GM12875 (cell line): ENCODE measurements around the gene DNASE2.
"Not testable (repeated sequence)": the region's sequence is repeated elsewhere in the genome, so short reads cannot be mapped to it uniquely, and the experiment has no call there.

ENCODE experiments used
- H3K4me3 ChIP-seq: one replicate; pipeline ENCODE4 v1.5.1; 2011; ENCODE audit warnings: low read depth, low read length, control low read depth
- CTCF ChIP-seq: IDR thresholded peaks from 2 replicates; pipeline ENCODE4 v1.5.1; 2011; ENCODE audit warnings: low read depth, mild to moderate bottlenecking, control low read depth, inconsistent platforms, low read length, moderate library complexity, borderline replicate concordance; ENCODE audit not compliant: insufficient read depth

Gene DNASE2

GRCh38 chr19:12858041-12858928, 23.0 kb downstream of the DNASE2 start:
- no peak overlapping the region for H3K4me3 ChIP-seq
- no peak for TF ChIP-seq CTCF

- H3K4me3 ChIP-seq: no peak overlapping the region
- TF ChIP-seq CTCF: no peak
Measured at GRCh38 chr19:12856653-12857052, 24.6 kb downstream of the DNASE2 start.

- H3K4me3 ChIP-seq: no peak overlapping the region
- peak; percentile 99 for TF ChIP-seq CTCF
Measured at GRCh38 chr19:12847159-12848139, 33.8 kb downstream of the DNASE2 start.

- H3K4me3 ChIP-seq: not testable (repeated sequence)
Measured at GRCh38 chr19:12846613-12847012, 34.6 kb downstream of the DNASE2 start.

GRCh38 chr19:12843999-12844732, 37.1 kb downstream of the DNASE2 start:
- H3K4me3 ChIP-seq: no peak overlapping the region
- no peak for TF ChIP-seq CTCF

GRCh38 chr19:12843328-12843727, 37.9 kb downstream of the DNASE2 start:
- TF ChIP-seq CTCF: no peak

GRCh38 chr19:12842511-12842910, 38.7 kb downstream of the DNASE2 start:
- no peak for TF ChIP-seq CTCF
- H3K4me3 ChIP-seq: no peak overlapping the region

More at GRCh38 chr19:12843328-12843727, 37.9 kb downstream of the DNASE2 start:
- H3K4me3 ChIP-seq: no peak overlapping the region
